ENCODE measurements around the gene INPP4B.

The INPP4B gene

GRCh38 chr4:142036795-142037583 is 809.1 kb downstream of the INPP4B start:
- DNase-seq (ENCODE audit: low spot score in 2 of 2) = no peak
- H3K4me3 Mint-ChIP-seq = no peak overlapping the region
- no peaks in the 10 kb centered on the region for H3K9me3 Mint-ChIP-seq
- no peak for ATAC-seq (ENCODE audit: low read depth)
- H3K4me1 Mint-ChIP-seq = no peaks in the 10 kb centered on the region
- H3K27ac Mint-ChIP-seq = no peak overlapping the region
- no peaks in the 10 kb centered on the region for H3K27me3 Mint-ChIP-seq
- H3K36me3 Mint-ChIP-seq = no peaks in the 10 kb centered on the region

GRCh38 chr4:142035566-142035965 is 810.5 kb downstream of the INPP4B start:
- Mint-ChIP-seq H3K4me3 (no peak overlapping the region), H3K36me3 (no peaks in the 10 kb centered on the region), H3K27me3 (no peaks in the 10 kb centered on the region), H3K27ac (no peak overlapping the region), H3K9me3 (no peaks in the 10 kb centered on the region), H3K4me1 (no peaks in the 10 kb centered on the region)
- ATAC-seq (ENCODE audit: low read depth) (no peak), DNase-seq (ENCODE audit: low spot score in 2 of 2) (no peak)

GRCh38 chr4:142034101-142034500 is 812.0 kb downstream of the INPP4B start:
- Mint-ChIP-seq H3K4me3 (no peak overlapping the region), H3K4me1 (no peaks in the 10 kb centered on the region), H3K36me3 (no peaks in the 10 kb centered on the region), H3K9me3 (no peaks in the 10 kb centered on the region), H3K27me3 (no peaks in the 10 kb centered on the region), H3K27ac (no peak overlapping the region)
- ATAC-seq (ENCODE audit: low read depth) = no peak
- DNase-seq (ENCODE audit: low spot score in 2 of 2) = no peak

GRCh38 chr4:142030010-142030409 is 816.1 kb downstream of the INPP4B start:
- Mint-ChIP-seq H3K4me1 (no peaks in the 10 kb centered on the region), H3K36me3 (no peaks in the 10 kb centered on the region), H3K27me3 (no peaks in the 10 kb centered on the region), H3K9me3 (no peaks in the 10 kb centered on the region), H3K27ac (no peak overlapping the region), H3K4me3 (no peak overlapping the region)
- ATAC-seq (ENCODE audit: low read depth) = no peak
- DNase-seq (ENCODE audit: low spot score in 2 of 2) = no peak

GRCh38 chr4:142021761-142022160 is 824.3 kb downstream of the INPP4B start:
- DNase-seq (ENCODE audit: low spot score in 2 of 2) (no peak), ATAC-seq (ENCODE audit: low read depth) (no peak)
- H3K27me3 Mint-ChIP-seq = peaks cover 2% of the 10 kb centered on the region
- H3K9me3 Mint-ChIP-seq = peaks cover 6% of the 10 kb centered on the region
- H3K36me3 Mint-ChIP-seq = no peaks in the 10 kb centered on the region
- no peaks in the 10 kb centered on the region for H3K4me1 Mint-ChIP-seq
- no peak overlapping the region for H3K4me3 Mint-ChIP-seq
- no peak overlapping the region for H3K27ac Mint-ChIP-seq

- DNase-seq (ENCODE audit: low spot score in 2 of 2) = no peak
- no peaks in the 10 kb centered on the region for H3K36me3 Mint-ChIP-seq
- H3K27ac Mint-ChIP-seq = no peak overlapping the region
- no peak overlapping the region for H3K4me3 Mint-ChIP-seq
- H3K27me3 Mint-ChIP-seq = peaks cover 2% of the 10 kb centered on the region
- peaks cover 6% of the 10 kb centered on the region for H3K9me3 Mint-ChIP-seq
- ATAC-seq (ENCODE audit: low read depth) = no peak
- no peaks in the 10 kb centered on the region for H3K4me1 Mint-ChIP-seq
Observed at GRCh38 chr4:142021181-142021580, 824.9 kb downstream of the INPP4B start.

GRCh38 chr4:142016031-142016430 is 830.1 kb downstream of the INPP4B start:
- H3K4me1 Mint-ChIP-seq = no peaks in the 10 kb centered on the region
- H3K27me3 Mint-ChIP-seq = peaks cover 2% of the 10 kb centered on the region
- no peak overlapping the region for H3K27ac Mint-ChIP-seq
- peaks cover 9% of the 10 kb centered on the region for H3K9me3 Mint-ChIP-seq
- H3K36me3 Mint-ChIP-seq = no peaks in the 10 kb centered on the region
- no peak overlapping the region for H3K4me3 Mint-ChIP-seq
- ATAC-seq (ENCODE audit: low read depth) = no peak
- no peak for DNase-seq (ENCODE audit: low spot score in 2 of 2)

GRCh38 chr4:142009751-142010150 is 836.4 kb downstream of the INPP4B start:
- Mint-ChIP-seq H3K4me3 (no peak overlapping the region), H3K27ac (no peak overlapping the region)
- no peak for ATAC-seq (ENCODE audit: low read depth)

GRCh38 chr4:142005519-142005918 is 840.6 kb downstream of the INPP4B start:
- Mint-ChIP-seq H3K27me3 (no peaks in the 10 kb centered on the region), H3K9me3 (peaks cover 10% of the 10 kb centered on the region), H3K27ac (no peak overlapping the region), H3K4me3 (no peak overlapping the region), H3K4me1 (no peaks in the 10 kb centered on the region), H3K36me3 (no peaks in the 10 kb centered on the region)
- DNase-seq (ENCODE audit: low spot score in 2 of 2) (no peak), ATAC-seq (ENCODE audit: low read depth) (no peak)

More at GRCh38 chr4:142009751-142010150, 836.4 kb downstream of the INPP4B start:
- DNase-seq (ENCODE audit: low spot score in 2 of 2) = no peak
- peaks cover 11% of the 10 kb centered on the region for H3K9me3 Mint-ChIP-seq
- no peaks in the 10 kb centered on the region for H3K27me3 Mint-ChIP-seq
- no peaks in the 10 kb centered on the region for H3K4me1 Mint-ChIP-seq
- no peaks in the 10 kb centered on the region for H3K36me3 Mint-ChIP-seq

- H3K4me1 Mint-ChIP-seq = no peaks in the 10 kb centered on the region
- H3K27me3 Mint-ChIP-seq = no peaks in the 10 kb centered on the region
- H3K27ac Mint-ChIP-seq = no peak overlapping the region
- DNase-seq (ENCODE audit: low spot score in 2 of 2) (no peak), ATAC-seq (ENCODE audit: low read depth) (no peak)
- peaks cover 3% of the 10 kb centered on the region for H3K9me3 Mint-ChIP-seq
- no peaks in the 10 kb centered on the region for H3K36me3 Mint-ChIP-seq
- no peak overlapping the region for H3K4me3 Mint-ChIP-seq
Observed at GRCh38 chr4:141999446-142000143, 846.5 kb downstream of the INPP4B start.

- H3K4me1 Mint-ChIP-seq = no peaks in the 10 kb centered on the region
- H3K27ac Mint-ChIP-seq = no peak overlapping the region
- no peak overlapping the region for H3K4me3 Mint-ChIP-seq
- no peak for ATAC-seq (ENCODE audit: low read depth)
- H3K9me3 Mint-ChIP-seq = peaks cover 6% of the 10 kb centered on the region
- DNase-seq (ENCODE audit: low spot score in 2 of 2) = no peak
- no peaks in the 10 kb centered on the region for H3K27me3 Mint-ChIP-seq
- H3K36me3 Mint-ChIP-seq = no peaks in the 10 kb centered on the region
Observed at GRCh38 chr4:141995056-141995455, 851.0 kb downstream of the INPP4B start.

GRCh38 chr4:141977433-141977832 is 868.7 kb downstream of the INPP4B start:
- Mint-ChIP-seq H3K36me3 (no peaks in the 10 kb centered on the region), H3K27ac (no peak overlapping the region), H3K4me1 (no peaks in the 10 kb centered on the region), H3K9me3 (no peaks in the 10 kb centered on the region), H3K27me3 (no peaks in the 10 kb centered on the region), H3K4me3 (no peak overlapping the region)
- DNase-seq (ENCODE audit: low spot score in 2 of 2) = no peak
- no peak for ATAC-seq (ENCODE audit: low read depth)
